GM23248 (cell line): ENCODE data around the gene PLCH1.

Source experiments
- EZH2 ChIP-seq: fragments of 200-600 bp; sonication (generic); IDR thresholded peaks from 2 replicates; pipeline ENCODE4 v1.6.1; 2018; ENCODE audit warnings: antibody characterized with exemption, mild to moderate bottlenecking; ENCODE audit not compliant: insufficient read depth, poor library complexity, severe bottlenecking
- EZH2phosphoT487 ChIP-seq: fragments of 200-600 bp; sonication (generic); IDR thresholded peaks from 2 replicates; pipeline ENCODE4 v1.6.1; 2018; ENCODE audit warnings: antibody characterized with exemption, moderate library complexity, mild to moderate bottlenecking, low read depth; ENCODE audit not compliant: insufficient read depth

GRCh38 chr3:155417119-155417517, 327.8 kb downstream of the PLCH1 start:
- TF ChIP-seq EZH2, result no peak
- no peak for TF ChIP-seq EZH2phosphoT487
